Endothelial cell (in vitro differentiated cells): ENCODE data around the gene EHMT1. TPM values are rescaled to one million over a fixed set of nuclear protein-coding genes. Genes with fewer than 3 reads are reported as not detected.
A peak's percentile ranks its signal among the peaks of the same experiment; 100 is the strongest.

Experiments used
- DNase-seq: peaks from one replicate; pipeline ENCODE4 v3.0.0; 2021; ENCODE audit warnings: low spot score
- H3K27ac Mint-ChIP-seq: one replicate; pipeline ENCODE4 v1.8.0; 2021; ENCODE audit warnings: mixed read lengths, inconsistent platforms; ENCODE audit not compliant: unreplicated experiment
- H3K27me3 Mint-ChIP-seq: one replicate; pipeline ENCODE4 v1.8.0; 2021; ENCODE audit warnings: mild to moderate bottlenecking, moderate library complexity, mixed read lengths, inconsistent platforms; ENCODE audit not compliant: unreplicated experiment
- H3K36me3 Mint-ChIP-seq: one replicate; pipeline ENCODE4 v1.8.0; 2021; ENCODE audit warnings: mild to moderate bottlenecking, low read depth, mixed read lengths, inconsistent platforms; ENCODE audit not compliant: unreplicated experiment
- H3K4me1 Mint-ChIP-seq: one replicate; pipeline ENCODE4 v1.8.0; 2021; ENCODE audit warnings: mild to moderate bottlenecking, mixed read lengths, inconsistent platforms; ENCODE audit not compliant: unreplicated experiment
- H3K4me3 Mint-ChIP-seq: one replicate; pipeline ENCODE4 v1.8.0; 2021; ENCODE audit warnings: mild to moderate bottlenecking, mixed read lengths, inconsistent platforms; ENCODE audit not compliant: unreplicated experiment
- H3K9me3 Mint-ChIP-seq: one replicate; pipeline ENCODE4 v1.8.0; 2021; ENCODE audit warnings: mixed read lengths, inconsistent platforms; ENCODE audit not compliant: unreplicated experiment
- total RNA-seq: library from RNA; stranded (reverse); fragmentation: NEBNext Ultra II Directional; extraction: Animal tissue kit (Norgen Biotek cat#: 25700); gene quantifications from one replicate; pipeline ENCODE4 v1.2.1, GENCODE V29; 2021; ENCODE audit not compliant: unreplicated experiment
- TF ChIP-seq, protein P1 (sequence below): fragments of 200-600 bp; sonication (generic); IDR thresholded peaks from one replicate; pipeline ENCODE4 v1.5.0; 2021; ENCODE audit warnings: antibody characterized with exemption; ENCODE audit not compliant: unreplicated experiment

Gene EHMT1
- total RNA-seq, 1 donor from 2014 or later, result 120 TPM

DNA sequence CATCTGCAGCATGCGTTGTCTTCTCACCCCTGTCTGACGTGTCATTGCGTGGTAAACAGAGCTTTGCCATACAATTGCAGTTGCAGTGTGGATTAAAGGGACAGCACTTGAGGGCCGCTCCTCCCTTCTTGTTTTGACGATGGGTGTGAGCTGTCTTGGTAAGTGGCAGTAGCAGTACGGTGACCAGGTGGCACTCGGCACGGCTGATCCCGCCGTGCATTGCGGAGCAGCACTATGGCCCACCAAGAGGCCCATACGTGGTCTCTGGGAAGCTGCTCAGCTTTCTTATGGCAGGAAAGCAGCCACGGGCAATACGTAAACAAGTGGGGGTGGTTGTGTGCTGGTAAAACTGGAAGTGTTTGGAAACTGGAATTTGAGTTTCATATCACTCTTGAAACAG is 25.1 kb downstream of the EHMT1 start:
- H3K36me3 Mint-ChIP-seq, result peaks cover 32% of the 10 kb centered on the region
- no peak overlapping the region for H3K4me3 Mint-ChIP-seq
- TF ChIP-seq, protein P1, sequence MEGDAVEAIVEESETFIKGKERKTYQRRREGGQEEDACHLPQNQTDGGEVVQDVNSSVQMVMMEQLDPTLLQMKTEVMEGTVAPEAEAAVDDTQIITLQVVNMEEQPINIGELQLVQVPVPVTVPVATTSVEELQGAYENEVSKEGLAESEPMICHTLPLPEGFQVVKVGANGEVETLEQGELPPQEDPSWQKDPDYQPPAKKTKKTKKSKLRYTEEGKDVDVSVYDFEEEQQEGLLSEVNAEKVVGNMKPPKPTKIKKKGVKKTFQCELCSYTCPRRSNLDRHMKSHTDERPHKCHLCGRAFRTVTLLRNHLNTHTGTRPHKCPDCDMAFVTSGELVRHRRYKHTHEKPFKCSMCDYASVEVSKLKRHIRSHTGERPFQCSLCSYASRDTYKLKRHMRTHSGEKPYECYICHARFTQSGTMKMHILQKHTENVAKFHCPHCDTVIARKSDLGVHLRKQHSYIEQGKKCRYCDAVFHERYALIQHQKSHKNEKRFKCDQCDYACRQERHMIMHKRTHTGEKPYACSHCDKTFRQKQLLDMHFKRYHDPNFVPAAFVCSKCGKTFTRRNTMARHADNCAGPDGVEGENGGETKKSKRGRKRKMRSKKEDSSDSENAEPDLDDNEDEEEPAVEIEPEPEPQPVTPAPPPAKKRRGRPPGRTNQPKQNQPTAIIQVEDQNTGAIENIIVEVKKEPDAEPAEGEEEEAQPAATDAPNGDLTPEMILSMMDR, result no peak
- H3K27me3 Mint-ChIP-seq, result peaks cover 5% of the 10 kb centered on the region
- DNase-seq, result no peak
- peaks cover 23% of the 10 kb centered on the region for H3K4me1 Mint-ChIP-seq
- no peaks in the 10 kb centered on the region for H3K9me3 Mint-ChIP-seq
- H3K27ac Mint-ChIP-seq, result peak overlapping the region; percentile 37

DNA sequence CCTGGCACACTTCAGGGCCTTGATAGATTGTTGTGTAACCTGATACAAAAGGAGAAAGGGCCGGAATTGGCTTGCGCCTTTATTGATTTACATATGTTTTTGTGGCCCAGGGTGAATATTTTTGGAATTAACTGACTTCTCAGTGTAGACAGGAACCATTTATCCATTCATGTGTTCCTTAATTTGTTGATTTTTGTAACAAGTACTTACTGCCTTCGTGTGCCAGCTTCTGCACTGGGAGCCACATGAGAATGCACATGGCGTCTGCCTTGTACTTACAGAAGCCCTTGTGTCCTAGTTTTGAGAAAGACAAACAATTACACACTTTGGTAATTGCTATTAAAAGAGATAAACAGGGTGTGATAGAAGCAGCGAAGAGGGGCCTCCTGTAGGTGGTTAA is 26.4 kb downstream of the EHMT1 start:
- Mint-ChIP-seq H3K9me3 (no peaks in the 10 kb centered on the region), H3K27ac (no peak overlapping the region), H3K27me3 (peaks cover 5% of the 10 kb centered on the region), H3K36me3 (peaks cover 33% of the 10 kb centered on the region), H3K4me3 (no peak overlapping the region), H3K4me1 (peaks cover 32% of the 10 kb centered on the region)
- no peak for DNase-seq
- TF ChIP-seq, protein P1, result no peak

DNA sequence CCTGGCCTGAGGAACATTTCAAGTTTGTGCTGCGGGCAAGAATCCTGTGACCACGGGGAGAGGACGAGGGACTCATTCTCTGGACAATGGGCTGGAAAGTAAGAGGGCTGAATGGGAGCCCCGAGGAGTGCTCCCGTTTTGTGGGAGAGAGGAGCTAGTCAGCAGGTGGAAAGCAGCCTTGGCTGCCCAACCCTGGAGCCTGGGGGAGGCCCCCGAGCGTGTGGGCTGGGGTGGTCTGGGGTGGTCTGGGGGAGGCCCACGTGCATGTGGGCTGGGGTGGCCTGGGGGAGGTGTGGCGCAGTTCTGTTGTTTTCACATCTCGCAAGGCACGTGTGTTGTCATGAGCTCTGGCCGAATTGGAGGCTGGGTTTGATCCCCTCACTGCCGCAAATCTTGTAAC is 27.5 kb downstream of the EHMT1 start:
- Mint-ChIP-seq H3K4me3 (peak overlapping the region; percentile 62), H3K36me3 (peaks cover 29% of the 10 kb centered on the region), H3K27me3 (peaks cover 5% of the 10 kb centered on the region), H3K27ac (no peak overlapping the region), H3K9me3 (no peaks in the 10 kb centered on the region), H3K4me1 (peaks cover 34% of the 10 kb centered on the region)
- TF ChIP-seq, protein P1, result no peak
- no peak for DNase-seq

DNA sequence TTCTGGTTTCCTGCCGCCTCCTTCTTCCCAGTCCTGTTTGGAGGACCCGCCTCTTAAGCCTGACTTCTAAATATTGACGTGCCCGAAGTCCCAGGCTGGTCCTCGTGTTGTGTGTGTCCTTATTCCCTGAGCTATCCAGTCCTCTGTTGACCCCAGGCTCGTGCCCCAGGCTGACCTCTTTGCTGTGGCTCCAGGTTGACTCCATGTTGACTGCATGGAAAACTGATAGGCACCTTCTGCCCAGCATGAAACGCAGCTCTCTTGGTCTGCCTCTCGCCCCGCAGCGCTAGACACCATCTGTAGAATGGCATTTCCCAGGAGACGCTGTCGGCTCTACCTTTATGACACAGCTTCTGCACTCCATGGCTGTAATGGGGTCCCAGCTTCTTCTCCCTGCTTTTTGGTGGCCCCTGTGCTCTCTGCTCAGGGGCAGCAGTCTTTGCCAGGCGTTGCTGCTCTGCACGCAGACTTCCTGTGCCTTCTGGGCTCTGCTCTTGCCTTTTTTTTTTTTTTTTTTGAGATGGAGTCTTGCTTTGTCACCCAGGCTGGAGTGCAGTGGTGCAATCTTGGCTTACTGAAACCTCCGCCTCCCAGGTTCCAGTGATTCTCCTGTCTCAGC is 28.4 kb downstream of the EHMT1 start:
- peak overlapping the region; percentile 67 for H3K27ac Mint-ChIP-seq
- DNase-seq, result no peak
- H3K4me3 Mint-ChIP-seq, result peak overlapping the region; percentile 37
- H3K27me3 Mint-ChIP-seq, result peaks cover 5% of the 10 kb centered on the region
- no peaks in the 10 kb centered on the region for H3K9me3 Mint-ChIP-seq
- TF ChIP-seq, protein P1, result no peak
- peaks cover 34% of the 10 kb centered on the region for H3K4me1 Mint-ChIP-seq
- peaks cover 29% of the 10 kb centered on the region for H3K36me3 Mint-ChIP-seq

DNA sequence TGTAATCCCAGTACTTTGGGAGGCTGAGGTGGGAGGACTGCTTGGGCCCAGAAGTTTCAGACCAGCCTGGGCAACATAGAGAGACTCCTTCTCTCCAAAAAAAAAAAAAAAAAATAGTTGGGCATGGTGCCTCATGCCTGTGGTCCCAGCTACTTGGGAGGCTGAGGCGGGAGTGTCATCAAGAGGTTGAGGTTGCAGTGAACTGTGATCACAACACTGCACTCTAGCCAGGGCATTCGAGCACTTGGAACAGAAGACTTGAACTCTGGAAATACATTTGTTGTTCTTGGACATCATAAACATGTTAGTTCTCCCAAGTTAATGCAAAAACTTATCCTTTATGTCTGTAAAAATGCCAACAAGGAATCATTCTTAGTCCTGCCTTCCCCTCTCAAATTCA is 29.6 kb downstream of the EHMT1 start:
- H3K27ac Mint-ChIP-seq, result no peak overlapping the region
- H3K4me1 Mint-ChIP-seq, result peaks cover 34% of the 10 kb centered on the region
- peaks cover 29% of the 10 kb centered on the region for H3K36me3 Mint-ChIP-seq
- H3K9me3 Mint-ChIP-seq, result no peaks in the 10 kb centered on the region
- H3K4me3 Mint-ChIP-seq, result no peak overlapping the region
- no peak for DNase-seq
- TF ChIP-seq, protein P1, result no peak
- H3K27me3 Mint-ChIP-seq, result peaks cover 5% of the 10 kb centered on the region
